B cell (primary cell): ENCODE data around the gene BET1. TPM values are rescaled to one million over a fixed set of nuclear protein-coding genes. Genes with fewer than 3 reads are reported as not detected.

Experiments used
- ATAC-seq: fragments of 200-7000 bp; cut with Tn5 transposase; one replicate; pipeline ENCODE4 v1.10.0; 2021; ENCODE audit warnings: low read depth, mild to moderate bottlenecking, moderate number of reproducible peaks, moderate library complexity
- CTCF ChIA-PET: fragments of 350-600 bp; sonication (Branson Sonifier 250); formaldehyde crosslinking; loops from one replicate; lab custom pipeline; 2021; ENCODE audit warnings: antibody characterized with exemption, inconsistent platforms; lab: Charles Lee
- POLR2A ChIA-PET: fragments of 350-600 bp; sonication (Branson Sonifier 250); formaldehyde crosslinking; loops from one replicate; lab custom pipeline; 2021; ENCODE audit warnings: antibody characterized with exemption; lab: Charles Lee
- DNase-seq: peaks from one replicate; pipeline ENCODE4 v3.0.0; 2013
- H2AFZ ChIP-seq: 2 replicates; pipeline ENCODE4 v1.6.1; 2012; ENCODE audit warnings: mild to moderate bottlenecking, low read depth, low read length; ENCODE audit not compliant: insufficient read depth, poor library complexity, severe bottlenecking
- H3K27ac ChIP-seq, 2 donors: 1 replicate in 1 of 2; 2 replicates in 1 of 2; pipeline ENCODE4 v1.5.1; 2012 to 2013; ENCODE audit warnings: low read length in 2 of 2, mild to moderate bottlenecking in 2 of 2, moderate library complexity in 1 of 2
- H3K27me3 ChIP-seq, 4 experiments: fragments of 200-600 bp in 1 of 4; sonication (generic) in 1 of 4; replicated peaks in 1 of 4; 1 replicate in 2 of 4; 2 replicates in 2 of 4; pipeline versions ENCODE4 v1.6.1 to v1.7.0; 2013 to 2016; ENCODE audit warnings: low read length in 3 of 4, mild to moderate bottlenecking in 2 of 4, mixed read lengths in 1 of 4, moderate library complexity in 1 of 4; ENCODE audit not compliant: insufficient read depth in 4 of 4, control insufficient read depth in 3 of 4; ENCODE audit errors: control extremely low read depth in 1 of 4
- H3K36me3 ChIP-seq, 2 experiments: replicated peaks in 1 of 2; 1 replicate in 1 of 2; 2 replicates in 1 of 2; pipeline versions ENCODE4 v1.6.1 to v1.7.1; 2013; ENCODE audit warnings: low read length in 1 of 2; ENCODE audit not compliant: insufficient read depth in 2 of 2, control insufficient read depth in 1 of 2; ENCODE audit errors: control extremely low read depth in 1 of 2, extremely low read depth in 1 of 2
- H3K4me1 ChIP-seq, 2 donors: fragments of 200-600 bp in 1 of 2; sonication (generic) in 1 of 2; 1 replicate in 1 of 2; 2 replicates in 1 of 2; pipeline versions ENCODE4 v1.5.1 to v1.6.1; 2013 to 2017; ENCODE audit warnings: low read length in 2 of 2; ENCODE audit not compliant: control insufficient read depth in 2 of 2, insufficient read depth in 2 of 2
- H3K4me2 ChIP-seq: replicated peaks from 2 replicates; pipeline ENCODE3; 2012; ENCODE audit warnings: mild to moderate bottlenecking, low read depth, low read length; ENCODE audit not compliant: poor library complexity, severe bottlenecking
- H3K4me3 ChIP-seq, 5 experiments: fragments of 200-600 bp in 1 of 5; sonication (generic) in 1 of 5; 1 replicate in 3 of 5; 2 replicates in 2 of 5; pipeline versions ENCODE4 v1.5.1 to v1.7.0; 2011 to 2016; ENCODE audit warnings: low read length in 4 of 5, mild to moderate bottlenecking in 4 of 5, low read depth in 2 of 5, control low read depth in 1 of 5, moderate library complexity in 1 of 5; ENCODE audit not compliant: insufficient read depth in 1 of 5; ENCODE audit errors: control extremely low read depth in 1 of 5, extremely low read depth in 1 of 5
- H3K79me2 ChIP-seq: fragments of 200-600 bp; sonication (generic); one replicate; pipeline ENCODE4 v1.6.0; 2016; ENCODE audit warnings: low read length; ENCODE audit not compliant: control insufficient read depth, insufficient read depth
- H3K9ac ChIP-seq: fragments of 200-600 bp; sonication (generic); 2 replicates; pipeline ENCODE4 v1.6.1; 2017; ENCODE audit warnings: mild to moderate bottlenecking, low read length, moderate library complexity
- H3K9me3 ChIP-seq, 3 donors: one replicate each; pipeline versions ENCODE4 v1.6.1 to v1.7.1; 2013; ENCODE audit warnings: low read length in 2 of 3; ENCODE audit not compliant: control insufficient read depth in 2 of 3, insufficient read depth in 1 of 3; ENCODE audit errors: control extremely low read depth in 1 of 3
- H4K20me1 ChIP-seq: 2 replicates; pipeline ENCODE4 v1.6.0; 2012; ENCODE audit warnings: mild to moderate bottlenecking, low read length; ENCODE audit not compliant: insufficient read depth, control insufficient read depth, poor library complexity, severe bottlenecking
- H3K27ac Mint-ChIP-seq: one replicate; pipeline ENCODE4 v1.8.0; 2021; ENCODE audit warnings: mixed read lengths
- H3K27me3 Mint-ChIP-seq: one replicate; pipeline ENCODE4 v1.8.0; 2021; ENCODE audit warnings: mixed read lengths
- H3K4me1 Mint-ChIP-seq: one replicate; pipeline ENCODE4 v1.8.0; 2021; ENCODE audit warnings: mixed read lengths
- H3K4me3 Mint-ChIP-seq: one replicate; pipeline ENCODE4 v1.8.0; 2021; ENCODE audit warnings: mixed read lengths
- H3K9me3 Mint-ChIP-seq: one replicate; pipeline ENCODE4 v1.8.0; 2022; ENCODE audit warnings: mixed read lengths; ENCODE audit not compliant: insufficient read depth
- CTCF ChIP-seq: fragments of 200-600 bp; IDR thresholded peaks from one replicate; pipeline ENCODE4 v1.8.0; 2022; ENCODE audit warnings: antibody characterized with exemption, mild to moderate bottlenecking
- EZH2 ChIP-seq: IDR thresholded peaks from 2 replicates; pipeline ENCODE4 v1.6.1; 2012; ENCODE audit warnings: borderline replicate concordance, low read depth, mild to moderate bottlenecking, moderate library complexity, low read length; ENCODE audit not compliant: insufficient read depth, poor library complexity, severe bottlenecking
- WGBS: methylation state at CpG from one replicate; pipeline ENCODE4 v1.1.5; 2013; ENCODE audit warnings: missing lambda C conversion rate; ENCODE audit not compliant: insufficient coverage; 5-methylcytosine and 5-hydroxymethylcytosine counted together
- intact Hi-C: fragments of 100-400 bp; cut with micrococcal nuclease; formaldehyde crosslinking; loops from one replicate; pipeline ENCODE4 v1.10.0; 2022
- polyA plus RNA-seq: library from polyadenylated mRNA; depleted of rRNA; stranded (reverse); fragments of >200 nt; gene quantifications from 2 replicates; pipeline ENCODE4 v1.2.3, GENCODE V29; 2012
- total RNA-seq, 2 donors: library from RNA; stranded (reverse); fragments of 120-200 nt in 1 of 2; gene quantifications; 1 replicate in 1 of 2; 2 replicates in 1 of 2; pipeline versions ENCODE4 v1.2.3 to v1.2.4, GENCODE V29; 2013 to 2022

Gene BET1
- total and polyA plus RNA-seq, 2 donors (not counting 1 experiment from before 2014, with no cell fraction given) = 16.0 to 36.1 TPM

- H3K9me3 Mint-ChIP-seq = no peaks in the 10 kb centered on the region
- ATAC-seq = peak; percentile 25
Measured at GRCh38 chr7:94049615-94050014, 45.5 kb upstream of the BET1 start.

GRCh38 chr7:94048755-94049154 is 44.6 kb upstream of the BET1 start:
- peak overlapping the region; percentile 30 for H3K4me3 Mint-ChIP-seq
- Histone ChIP-seq H3K4me2 (no peak overlapping the region), H3K27me3 (no peaks in the 10 kb centered on the region), H3K4me1 (peaks cover 61 to 62% of the 10 kb centered on the region in 2 donors), H3K4me3 (no peak overlapping the region), H2AFZ (no peak overlapping the region), H3K9ac (no peak overlapping the region), H3K27ac (peak overlapping the region; percentile 7 to 89), H3K36me3 (no peaks in the 10 kb centered on the region), H3K9me3 (no peaks in the 10 kb centered on the region), H3K79me2 (no peaks in the 10 kb centered on the region), H4K20me1 (no peaks in the 10 kb centered on the region)
- TF ChIP-seq CTCF (no peak), EZH2 (no peak)
- no peaks in the 10 kb centered on the region for H3K27me3 Mint-ChIP-seq
- CTCF ChIA-PET = no interaction called here
- no CpG with 5 or more reads among the region's 2 CpGs for WGBS
- DNase-seq = no peak
- intact Hi-C loops = no loop called here
- H3K9me3 Mint-ChIP-seq = no peaks in the 10 kb centered on the region
- ATAC-seq = no peak
- peaks cover 59% of the 10 kb centered on the region for H3K4me1 Mint-ChIP-seq
- POLR2A ChIA-PET = no interaction called here
- H3K27ac Mint-ChIP-seq = peak overlapping the region; percentile 84

More at GRCh38 chr7:94049615-94050014, 45.5 kb upstream of the BET1 start:
- H3K36me3 ChIP-seq = no peaks in the 10 kb centered on the region
- no peaks in the 10 kb centered on the region for H4K20me1 ChIP-seq
- H3K27me3 ChIP-seq = no peaks in the 10 kb centered on the region
- H3K4me3 ChIP-seq = peak overlapping the region in 4 of 5 experiments; percentile 7 to 60 (median 33)
- no peaks in the 10 kb centered on the region for H3K79me2 ChIP-seq
- Mint-ChIP-seq H3K4me1 (peaks cover 67% of the 10 kb centered on the region), H3K27me3 (no peaks in the 10 kb centered on the region), H3K4me3 (peak overlapping the region; percentile 81), H3K27ac (peak overlapping the region; percentile 91)
- H3K4me1 ChIP-seq = peaks cover 67 to 70% of the 10 kb centered on the region in 2 donors
- 0% methylated on average over 3 of the region's 5 CpGs for WGBS
- no peaks in the 10 kb centered on the region for H3K9me3 ChIP-seq
- peak overlapping the region; percentile 64 for H2AFZ ChIP-seq
- no peak for DNase-seq
- intact Hi-C loops = loop anchor here (1.0 to 5.0 kb wide), 6 partner anchors 7 to 303 kb away; partner anchors contain the start of gene BET1
- POLR2A ChIA-PET = no interaction called here
- peak overlapping the region; percentile 63 for H3K9ac ChIP-seq
- peak overlapping the region; percentile 84 to 89 for H3K27ac ChIP-seq
- TF ChIP-seq EZH2 (no peak), CTCF (no peak)
- CTCF ChIA-PET = interaction anchor here (1.0 to 3.1 kb wide), 5 partner anchors 8 to 38 kb away, joined by 3 to 14 read pairs (median 6); no protein-coding TSS in a partner anchor
- H3K4me2 ChIP-seq = peak overlapping the region; percentile 74
